ENCODE results near the gene IKZF3. TPM values are rescaled to one million over a fixed set of nuclear protein-coding genes. Genes with fewer than 3 reads are reported as not detected.
"Not testable (repeated sequence)": the region's sequence is repeated elsewhere in the genome, so short reads cannot be mapped to it uniquely, and the experiment has no call there.

The IKZF3 gene
- total and polyA plus RNA-seq, 8 donors: 0.12 to 1.2 (median 0.61) TPM

DNA sequence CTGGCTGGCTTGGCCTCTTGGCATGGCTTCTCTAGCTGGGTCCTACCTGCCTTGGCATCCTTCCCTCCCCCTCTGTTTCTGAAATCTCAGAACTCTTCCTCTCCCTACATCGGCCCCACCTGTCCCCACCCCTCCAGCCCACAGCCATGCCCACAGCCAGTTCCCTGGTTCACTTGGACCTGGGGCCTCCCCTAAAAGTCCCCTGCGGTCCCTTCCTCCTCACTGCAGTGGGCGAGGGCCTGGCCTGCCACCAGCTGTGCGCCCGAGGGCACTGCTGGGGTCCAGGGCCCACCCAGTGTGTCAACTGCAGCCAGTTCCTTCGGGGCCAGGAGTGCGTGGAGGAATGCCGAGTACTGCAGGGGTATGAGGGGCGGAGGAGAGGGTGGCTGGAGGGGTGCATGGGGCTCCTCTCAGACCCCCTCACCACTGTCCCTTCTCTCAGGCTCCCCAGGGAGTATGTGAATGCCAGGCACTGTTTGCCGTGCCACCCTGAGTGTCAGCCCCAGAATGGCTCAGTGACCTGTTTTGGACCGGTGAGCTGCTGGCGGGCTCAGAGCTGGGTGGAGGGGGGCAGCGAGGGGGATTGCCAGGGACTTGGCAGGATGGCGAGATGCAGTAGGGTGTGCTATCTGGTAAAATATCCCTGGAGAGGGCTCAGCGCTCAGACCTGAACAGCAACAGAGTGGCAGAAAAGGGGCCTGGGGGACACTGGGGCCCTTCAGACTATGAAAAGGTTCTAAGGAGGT lies 147.9 kb downstream of the IKZF3 start:
- DNase-seq (peak in 2 of 6 donors; percentile 20 to 52), ATAC-seq (peak; percentile 16 to 37 (median 26)), FAIRE-seq (no peak)
- no peak overlapping the region for H3K4me3 ChIP-seq
- H3K27ac ChIP-seq: peak overlapping the region in 3 of 4 donors; percentile 12 to 30 (median 24)
- H3K4me1 ChIP-seq: no peaks in the 10 kb centered on the region
- no peaks in the 10 kb centered on the region for H3K27me3 ChIP-seq
- intact Hi-C loops (cut with DNase I): no loop called here
- H3K36me3 ChIP-seq: peaks cover 0 to 41% (median 12%) of the 10 kb centered on the region in 3 donors
- no peaks in the 10 kb centered on the region for H3K9me3 ChIP-seq
- TF ChIP-seq, protein P1, sequence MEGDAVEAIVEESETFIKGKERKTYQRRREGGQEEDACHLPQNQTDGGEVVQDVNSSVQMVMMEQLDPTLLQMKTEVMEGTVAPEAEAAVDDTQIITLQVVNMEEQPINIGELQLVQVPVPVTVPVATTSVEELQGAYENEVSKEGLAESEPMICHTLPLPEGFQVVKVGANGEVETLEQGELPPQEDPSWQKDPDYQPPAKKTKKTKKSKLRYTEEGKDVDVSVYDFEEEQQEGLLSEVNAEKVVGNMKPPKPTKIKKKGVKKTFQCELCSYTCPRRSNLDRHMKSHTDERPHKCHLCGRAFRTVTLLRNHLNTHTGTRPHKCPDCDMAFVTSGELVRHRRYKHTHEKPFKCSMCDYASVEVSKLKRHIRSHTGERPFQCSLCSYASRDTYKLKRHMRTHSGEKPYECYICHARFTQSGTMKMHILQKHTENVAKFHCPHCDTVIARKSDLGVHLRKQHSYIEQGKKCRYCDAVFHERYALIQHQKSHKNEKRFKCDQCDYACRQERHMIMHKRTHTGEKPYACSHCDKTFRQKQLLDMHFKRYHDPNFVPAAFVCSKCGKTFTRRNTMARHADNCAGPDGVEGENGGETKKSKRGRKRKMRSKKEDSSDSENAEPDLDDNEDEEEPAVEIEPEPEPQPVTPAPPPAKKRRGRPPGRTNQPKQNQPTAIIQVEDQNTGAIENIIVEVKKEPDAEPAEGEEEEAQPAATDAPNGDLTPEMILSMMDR (IDR thresholded peaks at IDR 0.05): no peak
- 80 to 83% methylated on average over 15 of the region's 15 CpGs for WGBS, 2 donors

DNA sequence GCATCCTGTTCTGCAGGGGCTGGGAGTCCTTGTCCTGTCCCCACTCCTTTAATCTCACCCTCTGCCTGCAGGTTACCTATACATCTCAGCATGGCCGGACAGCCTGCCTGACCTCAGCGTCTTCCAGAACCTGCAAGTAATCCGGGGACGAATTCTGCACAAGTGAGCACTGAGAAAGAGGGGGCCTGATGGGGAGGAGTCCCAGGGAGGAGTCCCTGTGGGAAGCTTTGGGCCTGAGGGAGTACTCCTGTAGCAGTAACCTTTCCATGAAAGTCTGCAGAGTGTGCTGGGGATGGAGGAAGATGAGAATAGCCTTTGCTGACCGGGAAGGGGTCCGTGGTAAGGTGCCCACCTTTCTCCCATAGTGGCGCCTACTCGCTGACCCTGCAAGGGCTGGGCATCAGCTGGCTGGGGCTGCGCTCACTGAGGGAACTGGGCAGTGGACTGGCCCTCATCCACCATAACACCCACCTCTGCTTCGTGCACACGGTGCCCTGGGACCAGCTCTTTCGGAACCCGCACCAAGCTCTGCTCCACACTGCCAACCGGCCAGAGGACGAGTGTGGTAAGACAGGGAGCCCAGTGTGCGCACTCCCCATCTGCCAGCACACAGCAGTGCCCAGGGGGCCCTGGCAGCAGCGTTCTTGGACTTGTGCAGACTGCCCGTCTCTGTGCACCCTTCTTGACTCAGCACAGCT lies 148.6 kb downstream of the IKZF3 start:
- Histone ChIP-seq H3K36me3 (peaks cover 0 to 49% (median 12%) of the 10 kb centered on the region in 3 donors), H3K27ac (no peak overlapping the region), H3K4me1 (no peaks in the 10 kb centered on the region), H3K4me3 (no peak overlapping the region), H3K27me3 (no peaks in the 10 kb centered on the region), H3K9me3 (no peaks in the 10 kb centered on the region)
- DNase-seq (peak in 2 of 6 donors; percentile 22 to 61), ATAC-seq (peak in 1 of 4 donors; percentile 16), FAIRE-seq (no peak)
- intact Hi-C loops (cut with DNase I): no loop called here
- TF ChIP-seq, protein P1 (IDR thresholded peaks at IDR 0.05): no peak
- 93 to 94% methylated on average over 17 to 18 of the region's 18 CpGs for WGBS, 2 donors

- DNase-seq (peak in 1 of 6 donors; percentile 3), FAIRE-seq (no peak), ATAC-seq (no peak)
- WGBS, 2 donors: 93 to 94% methylated on average over 4 of the region's 4 CpGs
- Histone ChIP-seq H3K36me3 (peaks cover 0 to 59% (median 12%) of the 10 kb centered on the region in 3 donors), H3K9me3 (no peaks in the 10 kb centered on the region), H3K27ac (no peak overlapping the region), H3K27me3 (no peaks in the 10 kb centered on the region), H3K4me1 (no peaks in the 10 kb centered on the region), H3K4me3 (no peak overlapping the region)
- intact Hi-C loops (cut with DNase I): no loop called here
- TF ChIP-seq, protein P1 (IDR thresholded peaks at IDR 0.05): no peak
Measured at GRCh38 chr17:39714234-39714633, 149.9 kb downstream of the IKZF3 start.

DNA sequence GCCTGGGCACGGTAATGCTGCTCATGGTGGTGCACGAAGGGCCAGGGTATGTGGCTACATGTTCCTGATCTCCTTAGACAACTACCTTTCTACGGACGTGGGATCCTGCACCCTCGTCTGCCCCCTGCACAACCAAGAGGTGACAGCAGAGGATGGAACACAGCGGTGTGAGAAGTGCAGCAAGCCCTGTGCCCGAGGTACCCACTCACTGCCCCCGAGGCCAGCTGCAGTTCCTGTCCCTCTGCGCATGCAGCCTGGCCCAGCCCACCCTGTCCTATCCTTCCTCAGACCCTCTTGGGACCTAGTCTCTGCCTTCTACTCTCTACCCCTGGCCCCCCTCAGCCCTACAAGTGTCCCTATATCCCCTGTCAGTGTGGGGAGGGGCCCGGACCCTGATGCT lies 152.3 kb downstream of the IKZF3 start:
- ATAC-seq (no peak), DNase-seq (no peak), FAIRE-seq (no peak)
- WGBS, 2 donors: 86 to 90% methylated on average over 10 of the region's 10 CpGs
- H3K4me3 ChIP-seq: no peak overlapping the region
- no peaks in the 10 kb centered on the region for H3K9me3 ChIP-seq
- intact Hi-C loops (cut with DNase I): no loop called here
- TF ChIP-seq, protein P1 (IDR thresholded peaks at IDR 0.05): no peak
- no peaks in the 10 kb centered on the region for H3K27me3 ChIP-seq
- H3K36me3 ChIP-seq: peaks cover 3 to 64% (median 12%) of the 10 kb centered on the region in 3 donors
- peaks cover 6 to 11% (median 9%) of the 10 kb centered on the region in 3 donors for H3K4me1 ChIP-seq
- no peak overlapping the region for H3K27ac ChIP-seq

- H3K36me3 ChIP-seq: peaks cover 3 to 61% (median 12%) of the 10 kb centered on the region in 3 donors
Measured at GRCh38 chr17:39711071-39711470, 153.0 kb downstream of the IKZF3 start.

More at GRCh38 chr17:39711071-39711470, 153.0 kb downstream of the IKZF3 start:
- DNase-seq; H3K27ac ChIP-seq; H3K4me3 ChIP-seq; intact Hi-C loops (cut with DNase I); H3K27me3 ChIP-seq; ATAC-seq; FAIRE-seq; H3K9me3 ChIP-seq: not testable (repeated sequence)
- 91 to 95% methylated on average over 11 of the region's 11 CpGs for WGBS, 2 donors
- H3K4me1 ChIP-seq: peaks cover 13 to 18% (median 15%) of the 10 kb centered on the region in 3 donors
